UCSD-AML1 (cell line): ENCODE results near the gene EXOC3.

Experiments used
- DNase-seq: peaks from one replicate; lab custom pipeline; 2025; ENCODE audit not compliant: unreplicated experiment; lab: John Stamatoyannopoulos, UW

EXOC3 gene

GRCh38 chr5:425714-426113, 17.3 kb upstream of the EXOC3 start:
- peak; percentile 38 for DNase-seq

- DNase-seq = no peak
Measured at GRCh38 chr5:426392-426976, 16.5 kb upstream of the EXOC3 start.

GRCh38 chr5:427415-428087, 15.4 kb upstream of the EXOC3 start:
- no peak for DNase-seq

DNA sequence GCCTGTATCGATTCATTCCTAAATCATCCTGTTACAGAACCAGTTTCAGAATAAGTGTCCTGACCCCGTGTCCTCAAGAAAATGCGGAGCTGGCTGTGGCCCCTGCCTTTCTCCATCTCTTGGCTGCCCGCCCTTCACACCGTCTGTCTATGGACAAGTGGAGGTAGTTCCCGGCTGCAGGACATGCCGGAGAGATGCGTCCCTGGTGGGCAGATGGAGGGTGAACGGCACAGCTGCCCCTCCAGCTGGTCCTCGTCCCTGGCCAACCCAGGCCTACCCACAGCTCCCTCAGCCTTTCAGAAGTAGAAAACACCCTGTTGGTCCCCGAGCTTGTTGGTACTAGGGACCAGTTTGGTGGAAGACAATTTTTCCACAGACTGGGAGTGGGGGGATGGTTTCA, 14.8 kb upstream of the EXOC3 start:
- no peak for DNase-seq

DNA sequence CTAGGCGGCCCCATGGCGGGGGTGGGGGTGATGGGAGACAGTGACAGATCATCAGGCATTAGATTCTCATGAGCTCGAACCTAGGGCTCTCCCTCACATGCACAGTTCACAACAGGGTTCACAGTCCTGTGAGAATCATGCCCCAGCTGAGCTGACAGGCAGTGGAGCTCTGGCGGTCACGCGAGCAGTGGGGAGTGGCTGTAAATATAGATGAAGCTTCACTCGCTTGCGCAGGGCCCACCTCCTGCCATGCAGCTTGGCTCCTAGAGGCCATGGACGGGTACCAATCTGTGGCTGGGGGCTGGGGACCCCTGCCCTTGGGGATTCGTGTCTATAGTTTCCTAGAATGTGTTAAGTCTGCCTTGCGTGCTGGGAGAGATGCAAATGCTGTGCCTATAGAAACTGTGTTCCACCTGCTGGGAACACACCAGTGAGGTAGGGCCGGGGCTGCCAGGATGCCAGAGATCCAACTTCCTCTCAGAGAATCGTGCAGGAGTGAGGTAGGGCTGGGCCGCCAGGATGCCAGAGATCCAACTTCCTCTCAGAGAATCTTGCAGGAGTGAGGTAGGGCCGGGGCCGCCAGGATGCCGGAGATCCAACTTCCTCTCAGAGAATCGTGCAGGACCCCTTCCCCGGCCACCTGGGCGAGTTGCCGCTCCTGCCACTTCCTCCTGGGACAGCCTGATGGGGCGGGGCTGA, 14.1 kb upstream of the EXOC3 start:
- DNase-seq = no peak

- no peak for DNase-seq
Measured at GRCh38 chr5:429453-430188, 13.4 kb upstream of the EXOC3 start.

DNA sequence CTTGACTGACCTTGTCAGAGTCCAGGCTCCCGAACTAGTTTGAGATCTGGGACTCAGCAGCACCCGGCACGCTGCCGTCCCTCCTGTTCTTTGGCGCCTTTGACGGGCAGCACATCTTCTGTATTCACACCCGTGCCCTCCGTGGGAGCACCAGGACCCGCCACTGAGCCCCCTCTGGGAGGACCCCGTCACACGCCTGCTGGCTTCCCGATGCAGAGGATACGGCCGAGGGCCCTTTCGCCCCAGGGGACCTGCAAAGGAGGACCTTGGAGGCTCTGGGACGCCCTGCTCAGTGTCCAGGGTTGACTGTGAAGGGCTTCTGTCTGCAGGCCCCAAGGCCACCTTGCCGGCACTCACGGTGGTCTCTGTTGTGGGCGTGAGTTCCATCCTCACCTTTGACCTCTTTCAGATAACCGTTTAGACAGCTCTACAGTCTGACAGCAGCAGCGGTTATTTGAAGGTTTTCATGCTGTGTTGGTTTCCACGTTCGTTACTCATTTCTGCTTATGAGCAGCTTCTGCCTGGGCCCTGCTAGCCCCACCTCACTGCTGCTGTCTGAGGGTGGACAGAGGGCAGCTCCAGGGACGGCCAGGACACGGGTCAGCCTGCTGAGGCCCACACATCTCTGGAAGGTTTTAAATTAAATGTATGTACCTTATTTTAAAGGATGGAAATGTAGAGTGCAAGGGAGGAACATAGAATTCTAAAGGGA, 12.6 kb upstream of the EXOC3 start:
- DNase-seq = no peak

DNA sequence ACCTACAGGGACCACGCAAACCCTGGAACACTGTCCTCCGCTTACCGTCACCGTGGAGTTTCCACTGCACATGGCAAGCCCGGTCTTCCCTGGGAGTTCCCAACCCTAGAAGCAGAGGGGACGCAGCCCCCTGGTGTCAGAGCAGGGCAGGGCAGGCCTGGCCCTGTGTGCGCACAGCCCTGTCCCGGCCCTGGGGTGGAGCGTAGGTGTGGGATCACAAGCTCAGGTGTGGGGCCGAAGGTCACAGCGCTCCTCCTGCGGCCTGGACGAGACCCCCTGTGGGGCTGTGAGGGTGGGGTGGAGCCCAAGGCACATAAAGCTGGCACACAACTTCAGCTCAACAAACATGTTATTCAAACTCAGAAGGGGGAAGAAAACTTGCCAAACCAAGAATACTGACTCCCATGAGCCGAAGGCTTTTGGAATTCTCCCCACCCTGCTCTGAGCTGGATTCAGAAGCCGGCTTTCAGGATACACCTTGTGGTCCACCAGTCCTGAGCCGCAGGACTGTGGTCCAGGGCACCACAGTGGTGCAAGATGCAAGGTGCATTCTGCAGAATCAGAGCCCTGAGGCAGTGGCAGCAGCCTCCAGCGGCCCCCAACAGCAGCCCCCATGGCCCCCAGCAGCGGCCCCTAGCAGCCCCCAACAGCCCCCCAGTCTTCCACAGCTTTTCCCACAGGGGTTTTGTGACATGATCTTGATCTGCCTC, 11.8 kb upstream of the EXOC3 start:
- DNase-seq = peak; percentile 48

DNA sequence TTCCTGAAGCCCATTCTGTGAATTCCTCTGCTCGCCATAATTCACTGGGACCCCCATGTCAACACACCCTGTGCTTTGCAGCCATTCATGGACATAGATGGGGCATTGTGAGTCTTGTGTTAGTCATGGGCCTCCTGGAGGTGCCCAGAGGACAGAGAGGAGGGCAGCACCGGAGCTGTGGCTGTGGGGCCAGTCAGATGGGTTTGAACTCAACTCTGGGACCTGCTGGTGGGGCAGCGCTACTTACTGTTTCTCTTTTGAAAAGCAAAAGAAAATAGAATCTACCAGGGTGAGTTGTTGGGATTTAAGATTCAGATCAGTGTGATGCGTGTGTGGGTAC, 11.3 kb upstream of the EXOC3 start:
- DNase-seq = no peak

DNA sequence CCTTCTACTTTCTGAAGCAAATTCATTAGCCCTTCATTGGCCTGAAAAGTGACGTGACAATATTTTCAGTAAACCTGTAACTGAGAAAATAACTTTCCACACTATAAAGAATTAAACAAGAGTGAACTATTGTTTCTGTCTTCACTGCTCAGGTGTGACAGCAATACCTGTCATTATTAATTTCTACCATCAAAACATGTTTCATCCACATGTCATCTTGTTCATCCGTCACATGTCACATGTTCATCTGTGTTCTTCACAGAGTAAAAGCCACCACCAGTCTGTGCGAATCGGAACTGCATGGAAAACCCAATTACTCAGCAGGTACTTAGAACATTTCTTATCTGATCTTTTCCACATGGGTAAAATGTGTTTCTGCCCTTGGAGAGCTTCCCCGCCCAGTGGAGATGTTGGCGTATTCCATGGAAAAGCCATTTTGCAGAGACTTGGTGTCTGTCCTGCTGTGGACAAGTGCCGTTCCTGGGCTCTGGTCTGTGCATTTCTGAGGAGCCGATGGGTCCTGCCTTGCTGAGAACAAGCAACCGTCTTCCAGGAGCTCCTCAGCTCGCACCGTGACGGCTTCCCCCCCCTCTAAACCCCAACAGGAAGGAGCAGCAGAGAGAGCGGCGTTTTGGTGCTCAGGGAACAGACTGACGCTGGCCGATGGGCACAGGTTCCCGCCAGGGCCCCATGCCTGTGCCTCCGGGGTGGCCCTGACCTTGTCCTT, 10.6 kb upstream of the EXOC3 start:
- no peak for DNase-seq

DNA sequence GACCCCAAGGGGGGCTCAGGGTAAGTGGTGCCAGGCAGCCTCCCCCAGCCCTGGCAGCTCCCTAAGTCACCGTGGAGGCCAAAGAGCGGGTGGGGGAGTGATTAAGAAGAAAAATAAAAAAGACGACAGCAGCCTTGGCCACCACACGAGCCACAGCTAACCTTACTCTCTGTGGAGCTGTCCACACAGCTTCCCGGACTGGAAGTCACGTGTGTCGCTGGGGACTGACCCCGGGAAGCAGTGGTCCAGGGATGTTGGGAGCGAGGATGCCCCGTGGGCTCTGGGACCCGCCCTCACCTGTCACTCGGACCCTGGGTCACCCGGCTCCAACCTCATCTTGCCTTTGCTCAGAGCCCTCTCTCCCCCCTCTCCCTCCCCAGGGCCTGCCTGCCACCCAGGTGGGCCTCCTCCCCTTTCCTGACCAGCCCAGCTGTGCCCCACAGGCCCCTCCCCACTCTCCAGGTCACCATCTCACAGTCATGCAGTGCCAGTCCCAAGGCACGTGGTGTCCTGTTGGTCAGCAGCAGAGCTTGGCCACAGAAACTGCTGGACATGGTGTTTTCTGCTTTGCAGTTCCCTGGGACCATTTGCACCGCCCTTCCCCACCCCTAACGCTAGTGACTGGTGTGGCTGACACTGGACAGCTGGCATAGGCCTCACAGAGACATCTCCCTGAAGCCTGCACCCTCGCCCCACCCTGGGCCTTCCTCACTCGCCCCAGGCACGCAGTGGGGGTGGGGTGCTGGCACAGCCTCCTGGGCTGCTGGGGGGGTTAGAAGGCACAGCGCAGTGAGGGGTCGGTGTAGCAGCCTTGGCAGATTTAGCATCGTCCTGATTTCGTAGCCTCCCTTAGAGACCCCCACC, 9.8 kb upstream of the EXOC3 start:
- DNase-seq = no peak

- no peak for DNase-seq
Measured at GRCh38 chr5:433836-434235, 9.1 kb upstream of the EXOC3 start.

DNA sequence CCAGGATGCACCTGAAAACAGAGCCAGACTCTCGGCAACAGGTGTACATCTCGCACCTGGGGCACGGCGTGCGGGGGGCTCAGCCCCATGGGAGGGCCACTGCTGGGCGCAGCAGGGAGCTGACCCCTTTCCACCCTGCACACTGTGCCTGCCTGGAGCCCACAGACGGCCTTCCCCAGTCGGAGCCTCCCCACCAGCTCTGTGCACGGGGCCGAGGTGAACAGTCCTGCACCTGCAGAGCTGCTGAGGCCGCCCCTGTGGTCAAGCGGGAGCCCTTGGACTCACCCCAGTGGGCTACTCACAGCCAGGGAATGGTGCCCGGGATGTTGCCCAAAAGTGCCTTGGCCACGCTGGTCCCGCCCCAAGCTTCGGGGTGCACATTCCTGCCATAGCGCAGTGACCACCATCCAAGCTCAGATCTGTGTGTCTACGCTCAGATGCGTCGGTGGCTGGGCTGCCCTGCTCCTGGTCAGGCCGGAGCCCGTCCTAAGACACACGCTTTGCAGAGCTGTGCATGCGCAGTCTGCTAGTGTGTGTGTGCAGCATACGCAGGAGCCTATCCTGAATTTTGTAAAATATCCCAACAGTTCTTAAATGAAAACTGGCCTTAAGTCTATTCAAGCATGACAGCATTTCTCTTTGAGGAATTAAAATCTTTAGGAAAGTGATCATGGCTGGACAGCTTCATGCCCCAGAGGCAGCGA, 8.4 kb upstream of the EXOC3 start:
- DNase-seq = no peak

DNA sequence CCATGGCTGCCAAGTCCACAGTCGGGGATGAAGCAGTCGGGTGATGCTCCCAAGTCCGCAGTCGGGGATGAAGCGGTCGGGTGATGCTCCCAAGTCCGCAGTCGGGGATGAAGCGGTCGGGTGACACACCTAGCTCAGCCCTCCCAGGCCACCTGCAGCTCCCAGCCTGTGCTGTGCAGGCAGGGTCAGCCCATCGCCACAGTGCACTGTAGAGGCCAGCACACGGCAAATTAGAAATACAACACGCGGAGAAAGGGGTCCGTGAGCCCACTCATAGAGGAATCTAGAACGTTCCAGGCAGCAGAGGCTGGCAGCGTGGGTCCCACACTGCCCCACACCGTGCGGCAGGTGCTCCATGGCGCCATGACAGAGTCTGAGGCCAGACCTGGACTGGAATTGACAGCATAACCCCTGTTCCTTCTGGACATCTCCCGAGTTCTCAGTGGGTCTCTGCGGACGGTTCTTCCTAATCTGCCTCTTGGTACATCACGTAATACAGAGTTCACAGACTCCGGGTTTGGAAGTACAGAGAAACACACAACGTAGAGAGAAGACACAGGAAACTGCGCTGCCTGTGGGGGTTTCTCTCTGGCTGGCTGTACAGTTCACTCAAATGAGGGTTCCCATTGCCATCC, 7.7 kb upstream of the EXOC3 start:
- no peak for DNase-seq

GRCh38 chr5:435961-436640, 6.9 kb upstream of the EXOC3 start:
- no peak for DNase-seq

DNA sequence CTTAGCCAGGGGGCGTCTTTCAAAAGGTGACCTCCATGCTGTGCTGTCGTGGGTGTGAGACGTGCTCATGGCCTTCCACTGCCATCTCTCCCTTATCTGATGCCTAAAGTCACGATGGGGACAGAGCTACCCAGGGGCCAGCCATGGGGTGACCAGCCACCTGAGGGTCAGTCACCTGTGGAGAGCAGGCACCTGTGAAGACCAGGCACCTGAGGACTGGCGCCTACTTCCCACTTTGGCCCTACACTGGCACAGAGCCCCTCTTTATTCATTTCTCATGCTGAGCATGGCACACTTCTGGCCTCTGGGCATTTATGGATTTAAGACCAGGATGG, 6.4 kb upstream of the EXOC3 start:
- no peak for DNase-seq

- DNase-seq = no peak
Measured at GRCh38 chr5:437281-437771, 5.7 kb upstream of the EXOC3 start.
